Body of pancreas (tissue), 4 donors: Measurements from ENCODE around the gene TBCA. TPM values are rescaled to one million over a fixed set of nuclear protein-coding genes. Genes with fewer than 3 reads are reported as not detected.

ENCODE experiments used
- ATAC-seq: fragments of 150-250 bp; one replicate; pipeline ENCODE4 v1.9.1; 2016
- DNase-seq, 4 donors: peaks; one replicate each; pipeline ENCODE4 v3.0.0-alpha.2; 2019
- H3K27ac ChIP-seq, 4 donors: fragments of 200-600 bp; sonication (generic); 1 replicate in 3 of 4; 2 replicates in 1 of 4; pipeline versions ENCODE4 v1.5.1 to v1.6.1; 2016 to 2019; ENCODE audit warnings: mild to moderate bottlenecking in 1 of 4, mixed read lengths in 1 of 4, moderate library complexity in 1 of 4
- H3K27me3 ChIP-seq, 2 donors: fragments of 200-600 bp; sonication (generic); one replicate each; pipeline ENCODE4 v1.6.0; 2016; ENCODE audit warnings: mild to moderate bottlenecking in 1 of 2
- H3K36me3 ChIP-seq, 2 donors: fragments of 200-600 bp; sonication (generic); replicated peaks in 1 of 2; 2 replicates each; pipeline ENCODE4 v1.5.1; 2016; ENCODE audit warnings: low read depth in 2 of 2; ENCODE audit not compliant: insufficient read depth in 1 of 2
- H3K4me1 ChIP-seq: fragments of 200-600 bp; sonication (generic); one replicate; pipeline ENCODE4 v1.6.0; 2016
- H3K4me3 ChIP-seq, 2 donors: fragments of 200-600 bp; sonication (generic); 1 replicate in 1 of 2; 2 replicates in 1 of 2; pipeline ENCODE4 v1.5.1; 2016 to 2019
- H3K9me3 ChIP-seq, 3 donors: fragments of 200-600 bp; sonication (generic); 1 replicate in 2 of 3; 2 replicates in 1 of 3; pipeline ENCODE4 v1.5.1; 2016
- POLR2A ChIP-seq, 3 donors: fragments of 450-650 bp; IDR thresholded peaks; one replicate each; pipeline ENCODE4 v1.6.1; 2016; ENCODE audit warnings: antibody characterized with exemption in 3 of 3, mild to moderate bottlenecking in 2 of 3
- WGBS, 2 donors: methylation state at CpG; one replicate each; pipeline ENCODE4 v1.1.5; 2017; 5-methylcytosine and 5-hydroxymethylcytosine counted together
- intact Hi-C: fragments of 100-400 bp; cut with DNase I; formaldehyde crosslinking; loops from one replicate; pipeline ENCODE4 v1.15.1; 2023
- total RNA-seq, 2 donors: library from RNA; depleted of rRNA; stranded (reverse); fragments of >200 nt; gene quantifications; one replicate each; pipeline ENCODE4 v1.1.0, GENCODE V29; 2016
- TF ChIP-seq, protein P1 (sequence below), 7 experiments: fragments of 450-650 bp in 4 of 7; fragments of 200-600 bp in 3 of 7; sonication (generic) in 3 of 7; IDR thresholded peaks; one replicate each; pipeline ENCODE4 v1.5.1; 2016 to 2019; ENCODE audit warnings: antibody characterized with exemption in 7 of 7

Gene TBCA
- total RNA-seq, 2 donors from 2014 or later: 63.6 to 77.8 TPM

GRCh38 chr5:77641397-77641943 lies 134.7 kb downstream of the TBCA start:
- no peaks in the 10 kb centered on the region for H3K36me3 ChIP-seq
- ATAC-seq (no peak), DNase-seq (no peak)
- TF ChIP-seq, protein P1, sequence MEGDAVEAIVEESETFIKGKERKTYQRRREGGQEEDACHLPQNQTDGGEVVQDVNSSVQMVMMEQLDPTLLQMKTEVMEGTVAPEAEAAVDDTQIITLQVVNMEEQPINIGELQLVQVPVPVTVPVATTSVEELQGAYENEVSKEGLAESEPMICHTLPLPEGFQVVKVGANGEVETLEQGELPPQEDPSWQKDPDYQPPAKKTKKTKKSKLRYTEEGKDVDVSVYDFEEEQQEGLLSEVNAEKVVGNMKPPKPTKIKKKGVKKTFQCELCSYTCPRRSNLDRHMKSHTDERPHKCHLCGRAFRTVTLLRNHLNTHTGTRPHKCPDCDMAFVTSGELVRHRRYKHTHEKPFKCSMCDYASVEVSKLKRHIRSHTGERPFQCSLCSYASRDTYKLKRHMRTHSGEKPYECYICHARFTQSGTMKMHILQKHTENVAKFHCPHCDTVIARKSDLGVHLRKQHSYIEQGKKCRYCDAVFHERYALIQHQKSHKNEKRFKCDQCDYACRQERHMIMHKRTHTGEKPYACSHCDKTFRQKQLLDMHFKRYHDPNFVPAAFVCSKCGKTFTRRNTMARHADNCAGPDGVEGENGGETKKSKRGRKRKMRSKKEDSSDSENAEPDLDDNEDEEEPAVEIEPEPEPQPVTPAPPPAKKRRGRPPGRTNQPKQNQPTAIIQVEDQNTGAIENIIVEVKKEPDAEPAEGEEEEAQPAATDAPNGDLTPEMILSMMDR (IDR thresholded peaks at IDR 0.05): no peak
- TF ChIP-seq POLR2A (IDR thresholded peaks at IDR 0.05): no peak
- peaks cover 0 to 10% (median 0%) of the 10 kb centered on the region in 3 donors for H3K9me3 ChIP-seq
- no peak overlapping the region for H3K27ac ChIP-seq
- peaks cover 13 to 84% of the 10 kb centered on the region in 2 donors for H3K27me3 ChIP-seq
- intact Hi-C loops: no loop called here
- peaks cover 30% of the 10 kb centered on the region for H3K4me1 ChIP-seq
- no peak overlapping the region for H3K4me3 ChIP-seq
- WGBS, 2 donors: 12 to 17% methylated on average over 23 of the region's 23 CpGs

Other genes with a start within 250 kb of the TBCA start
- not detected for gene OTP, start 137.6 kb downstream of the TBCA start, total RNA-seq